ENCODE measurements around the gene TEX11. TPM values are rescaled to one million over a fixed set of nuclear protein-coding genes. Genes with fewer than 3 reads are reported as not detected.

The TEX11 gene
- total and polyA plus RNA-seq, 9 of the 15 experiments (the other 6 are each of a cell fraction or from before 2014, with no cell fraction given): 0.27 to 1.1 (median 0.45) TPM

DNA sequence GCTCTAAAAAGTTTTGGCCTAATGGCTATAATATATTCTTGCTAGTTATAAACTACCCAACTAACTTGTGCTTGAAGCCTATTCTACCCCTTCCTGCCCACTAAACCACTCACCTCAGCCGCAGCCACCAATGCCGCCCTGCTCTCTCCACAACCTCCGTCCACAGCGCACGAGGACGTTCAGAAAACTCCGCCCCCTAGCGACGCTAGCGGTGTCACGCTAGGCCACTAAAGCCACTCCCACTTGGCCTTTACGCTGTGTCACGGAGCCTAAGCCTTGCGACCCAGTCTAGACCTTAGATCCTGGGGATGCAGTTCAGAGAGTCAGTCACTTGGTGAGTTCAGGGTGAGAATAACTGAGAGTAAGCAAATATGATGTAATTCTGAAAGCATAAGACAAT, at the start of gene TEX11 (continued):
- TF ChIP-seq, protein P1, sequence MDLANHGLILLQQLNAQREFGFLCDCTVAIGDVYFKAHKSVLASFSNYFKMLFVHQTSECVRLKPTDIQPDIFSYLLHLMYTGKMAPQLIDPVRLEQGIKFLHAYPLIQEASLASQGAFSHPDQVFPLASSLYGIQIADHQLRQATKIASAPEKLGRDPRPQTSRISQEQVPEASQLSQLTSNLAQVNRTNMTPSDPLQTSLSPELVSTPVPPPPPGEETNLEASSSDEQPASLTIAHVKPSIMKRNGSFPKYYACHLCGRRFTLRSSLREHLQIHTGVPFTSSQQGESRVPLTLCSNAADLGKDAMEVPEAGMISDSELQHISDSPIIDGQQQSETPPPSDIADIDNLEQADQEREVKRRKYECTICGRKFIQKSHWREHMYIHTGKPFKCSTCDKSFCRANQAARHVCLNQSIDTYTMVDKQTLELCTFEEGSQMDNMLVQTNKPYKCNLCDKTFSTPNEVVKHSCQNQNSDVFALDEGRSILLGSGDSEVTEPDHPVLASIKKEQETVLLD (IDR thresholded peaks at IDR 0.05): no peak
- no peak for TF ChIP-seq NFATC3 (IDR thresholded peaks at IDR 0.05)
- TF ChIP-seq RFX7 (CRISPR knock-in tag; IDR thresholded peaks at IDR 0.05): no peak
- no peak for TF ChIP-seq MAZ (CRISPR knock-in tag; conservative IDR thresholded peaks at IDR 0.05 in 1 of 2, IDR thresholded peaks at IDR 0.05 in 1 of 2)
- TF ChIP-seq FOXK1 (CRISPR knock-in tag; IDR thresholded peaks at IDR 0.05; ENCODE audit: borderline replicate concordance): no peak
- no peak for TF ChIP-seq PRPF4 (IDR thresholded peaks at IDR 0.05; ENCODE audit: insufficient read depth, low read depth, low read length, poor library complexity, severe bottlenecking)
- peak; percentile 72 for TF ChIP-seq C11orf30 (IDR thresholded peaks at IDR 0.05; ENCODE audit: low read depth)
- TF ChIP-seq, protein P2, sequence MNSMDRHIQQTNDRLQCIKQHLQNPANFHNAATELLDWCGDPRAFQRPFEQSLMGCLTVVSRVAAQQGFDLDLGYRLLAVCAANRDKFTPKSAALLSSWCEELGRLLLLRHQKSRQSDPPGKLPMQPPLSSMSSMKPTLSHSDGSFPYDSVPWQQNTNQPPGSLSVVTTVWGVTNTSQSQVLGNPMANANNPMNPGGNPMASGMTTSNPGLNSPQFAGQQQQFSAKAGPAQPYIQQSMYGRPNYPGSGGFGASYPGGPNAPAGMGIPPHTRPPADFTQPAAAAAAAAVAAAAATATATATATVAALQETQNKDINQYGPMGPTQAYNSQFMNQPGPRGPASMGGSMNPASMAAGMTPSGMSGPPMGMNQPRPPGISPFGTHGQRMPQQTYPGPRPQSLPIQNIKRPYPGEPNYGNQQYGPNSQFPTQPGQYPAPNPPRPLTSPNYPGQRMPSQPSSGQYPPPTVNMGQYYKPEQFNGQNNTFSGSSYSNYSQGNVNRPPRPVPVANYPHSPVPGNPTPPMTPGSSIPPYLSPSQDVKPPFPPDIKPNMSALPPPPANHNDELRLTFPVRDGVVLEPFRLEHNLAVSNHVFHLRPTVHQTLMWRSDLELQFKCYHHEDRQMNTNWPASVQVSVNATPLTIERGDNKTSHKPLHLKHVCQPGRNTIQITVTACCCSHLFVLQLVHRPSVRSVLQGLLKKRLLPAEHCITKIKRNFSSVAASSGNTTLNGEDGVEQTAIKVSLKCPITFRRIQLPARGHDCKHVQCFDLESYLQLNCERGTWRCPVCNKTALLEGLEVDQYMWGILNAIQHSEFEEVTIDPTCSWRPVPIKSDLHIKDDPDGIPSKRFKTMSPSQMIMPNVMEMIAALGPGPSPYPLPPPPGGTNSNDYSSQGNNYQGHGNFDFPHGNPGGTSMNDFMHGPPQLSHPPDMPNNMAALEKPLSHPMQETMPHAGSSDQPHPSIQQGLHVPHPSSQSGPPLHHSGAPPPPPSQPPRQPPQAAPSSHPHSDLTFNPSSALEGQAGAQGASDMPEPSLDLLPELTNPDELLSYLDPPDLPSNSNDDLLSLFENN (IDR thresholded peaks at IDR 0.05; ENCODE audit: low read depth in 2 of 2, low read length in 2 of 2): no peak
- TF ChIP-seq, protein P3, sequence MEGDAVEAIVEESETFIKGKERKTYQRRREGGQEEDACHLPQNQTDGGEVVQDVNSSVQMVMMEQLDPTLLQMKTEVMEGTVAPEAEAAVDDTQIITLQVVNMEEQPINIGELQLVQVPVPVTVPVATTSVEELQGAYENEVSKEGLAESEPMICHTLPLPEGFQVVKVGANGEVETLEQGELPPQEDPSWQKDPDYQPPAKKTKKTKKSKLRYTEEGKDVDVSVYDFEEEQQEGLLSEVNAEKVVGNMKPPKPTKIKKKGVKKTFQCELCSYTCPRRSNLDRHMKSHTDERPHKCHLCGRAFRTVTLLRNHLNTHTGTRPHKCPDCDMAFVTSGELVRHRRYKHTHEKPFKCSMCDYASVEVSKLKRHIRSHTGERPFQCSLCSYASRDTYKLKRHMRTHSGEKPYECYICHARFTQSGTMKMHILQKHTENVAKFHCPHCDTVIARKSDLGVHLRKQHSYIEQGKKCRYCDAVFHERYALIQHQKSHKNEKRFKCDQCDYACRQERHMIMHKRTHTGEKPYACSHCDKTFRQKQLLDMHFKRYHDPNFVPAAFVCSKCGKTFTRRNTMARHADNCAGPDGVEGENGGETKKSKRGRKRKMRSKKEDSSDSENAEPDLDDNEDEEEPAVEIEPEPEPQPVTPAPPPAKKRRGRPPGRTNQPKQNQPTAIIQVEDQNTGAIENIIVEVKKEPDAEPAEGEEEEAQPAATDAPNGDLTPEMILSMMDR (IDR thresholded peaks at IDR 0.05 in 2 of 3, conservative IDR thresholded peaks at IDR 0.05 in 1 of 3; ENCODE audit: insufficient read depth in 2 of 3, low read depth in 1 of 3, low read length in 3 of 3): peak; percentile 42 to 63 (median 51)
- TF ChIP-seq WHSC1 (IDR thresholded peaks at IDR 0.05; ENCODE audit: low read length): no peak
- TF ChIP-seq, protein P4, sequence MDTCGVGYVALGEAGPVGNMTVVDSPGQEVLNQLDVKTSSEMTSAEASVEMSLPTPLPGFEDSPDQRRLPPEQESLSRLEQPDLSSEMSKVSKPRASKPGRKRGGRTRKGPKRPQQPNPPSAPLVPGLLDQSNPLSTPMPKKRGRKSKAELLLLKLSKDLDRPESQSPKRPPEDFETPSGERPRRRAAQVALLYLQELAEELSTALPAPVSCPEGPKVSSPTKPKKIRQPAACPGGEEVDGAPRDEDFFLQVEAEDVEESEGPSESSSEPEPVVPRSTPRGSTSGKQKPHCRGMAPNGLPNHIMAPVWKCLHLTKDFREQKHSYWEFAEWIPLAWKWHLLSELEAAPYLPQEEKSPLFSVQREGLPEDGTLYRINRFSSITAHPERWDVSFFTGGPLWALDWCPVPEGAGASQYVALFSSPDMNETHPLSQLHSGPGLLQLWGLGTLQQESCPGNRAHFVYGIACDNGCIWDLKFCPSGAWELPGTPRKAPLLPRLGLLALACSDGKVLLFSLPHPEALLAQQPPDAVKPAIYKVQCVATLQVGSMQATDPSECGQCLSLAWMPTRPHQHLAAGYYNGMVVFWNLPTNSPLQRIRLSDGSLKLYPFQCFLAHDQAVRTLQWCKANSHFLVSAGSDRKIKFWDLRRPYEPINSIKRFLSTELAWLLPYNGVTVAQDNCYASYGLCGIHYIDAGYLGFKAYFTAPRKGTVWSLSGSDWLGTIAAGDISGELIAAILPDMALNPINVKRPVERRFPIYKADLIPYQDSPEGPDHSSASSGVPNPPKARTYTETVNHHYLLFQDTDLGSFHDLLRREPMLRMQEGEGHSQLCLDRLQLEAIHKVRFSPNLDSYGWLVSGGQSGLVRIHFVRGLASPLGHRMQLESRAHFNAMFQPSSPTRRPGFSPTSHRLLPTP (IDR thresholded peaks at IDR 0.05; ENCODE audit: borderline replicate concordance, extremely low read depth, insufficient read length): no peak
- TF ChIP-seq ZNF431 (CRISPR knock-in tag; IDR thresholded peaks at IDR 0.05): no peak
- TF ChIP-seq ZNF274 (IDR thresholded peaks at IDR 0.05; ENCODE audit: borderline replicate concordance, low read depth, low read length): no peak
- no peak for TF ChIP-seq HMGN3 (IDR thresholded peaks at IDR 0.05; ENCODE audit: borderline replicate concordance, extremely low read depth, insufficient read length, low read depth, low read length)
- TF ChIP-seq, protein P5, sequence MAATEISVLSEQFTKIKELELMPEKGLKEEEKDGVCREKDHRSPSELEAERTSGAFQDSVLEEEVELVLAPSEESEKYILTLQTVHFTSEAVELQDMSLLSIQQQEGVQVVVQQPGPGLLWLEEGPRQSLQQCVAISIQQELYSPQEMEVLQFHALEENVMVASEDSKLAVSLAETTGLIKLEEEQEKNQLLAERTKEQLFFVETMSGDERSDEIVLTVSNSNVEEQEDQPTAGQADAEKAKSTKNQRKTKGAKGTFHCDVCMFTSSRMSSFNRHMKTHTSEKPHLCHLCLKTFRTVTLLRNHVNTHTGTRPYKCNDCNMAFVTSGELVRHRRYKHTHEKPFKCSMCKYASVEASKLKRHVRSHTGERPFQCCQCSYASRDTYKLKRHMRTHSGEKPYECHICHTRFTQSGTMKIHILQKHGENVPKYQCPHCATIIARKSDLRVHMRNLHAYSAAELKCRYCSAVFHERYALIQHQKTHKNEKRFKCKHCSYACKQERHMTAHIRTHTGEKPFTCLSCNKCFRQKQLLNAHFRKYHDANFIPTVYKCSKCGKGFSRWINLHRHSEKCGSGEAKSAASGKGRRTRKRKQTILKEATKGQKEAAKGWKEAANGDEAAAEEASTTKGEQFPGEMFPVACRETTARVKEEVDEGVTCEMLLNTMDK (IDR thresholded peaks at IDR 0.05; ENCODE audit: borderline replicate concordance, insufficient read depth, low read depth, low read length, poor library complexity, severe bottlenecking): peak; percentile 87

All from K562 (cell line).